Karpas-422 (cell line): ENCODE results near the gene NUP54. TPM values are rescaled to one million over a fixed set of nuclear protein-coding genes. Genes with fewer than 3 reads are reported as not detected.

Source experiments
- total RNA-seq: library from RNA; depleted of rRNA; stranded (reverse); fragments of >200 nt; shearing (Covaris generic); gene quantifications from 2 replicates; pipeline ENCODE4 v1.2.3, GENCODE V29; 2014; ENCODE audit warnings: low replicate concordance; rRNA removed

NUP54 gene
- total RNA-seq, 1 experiment from 2014 or later = 26.3 TPM

Other genes starting within 250 kb of the NUP54 start
- not detected in 2 replicates for gene PPEF2, start 245.9 kb downstream of the NUP54 start, total RNA-seq
- 13.8 and 15.1 TPM in 2 replicates for gene NAAA, start 207.4 kb downstream of the NUP54 start, total RNA-seq
- gene SDAD1, start 157.5 kb downstream of the NUP54 start, total RNA-seq = 24.9 and 27.3 TPM in 2 replicates
- not detected in 2 replicates for gene CXCL9, start 140.9 kb downstream of the NUP54 start, total RNA-seq
- gene CXCL10, start 124.9 kb downstream of the NUP54 start, total RNA-seq = not detected in 2 replicates
- not detected in 2 replicates for gene CXCL11, start 112.3 kb downstream of the NUP54 start, total RNA-seq
- not detected in 2 replicates for gene ART3, start 73.7 kb downstream of the NUP54 start, total RNA-seq
- gene SCARB2, start 65.4 kb upstream of the NUP54 start, total RNA-seq = 4.4 and 6.8 TPM in 2 replicates
- gene FAM47E, start 103.3 kb upstream of the NUP54 start, total RNA-seq = not detected in 2 replicates
- gene STBD1, start 158.3 kb upstream of the NUP54 start, total RNA-seq = not detected in 2 replicates